ENCODE measurements around the gene NDNF.
A peak's percentile ranks its signal among the peaks of the same experiment; 100 is the strongest.

NDNF gene

GRCh38 chr4:121072224-121073003 lies at the start of gene NDNF:
Gene NDNF (minus strand): TSS chr4:121072535. CDS start chr4:121045837, 26,698 bp downstream.
- DNase-seq = peak; percentile 38

DNA sequence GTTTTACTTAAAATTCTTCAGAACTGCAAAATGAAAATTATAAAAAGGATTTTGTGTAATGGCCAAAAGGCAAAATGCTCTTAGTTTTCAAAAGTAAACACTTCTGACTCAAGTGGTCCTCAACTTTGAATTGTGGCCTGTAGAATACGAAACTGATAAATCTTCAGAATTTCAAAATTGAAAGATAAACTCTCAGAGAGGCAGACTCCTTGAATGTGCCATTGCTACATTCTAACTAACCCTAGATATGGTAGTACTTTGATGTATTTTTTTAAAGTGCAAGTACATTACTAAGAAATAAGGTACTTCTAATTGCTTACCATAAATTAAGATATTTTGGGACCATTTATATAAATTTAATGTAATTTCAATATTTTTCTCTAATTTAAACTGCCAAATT lies 47.4 kb upstream of the NDNF start:
- no peak for DNase-seq

DNA sequence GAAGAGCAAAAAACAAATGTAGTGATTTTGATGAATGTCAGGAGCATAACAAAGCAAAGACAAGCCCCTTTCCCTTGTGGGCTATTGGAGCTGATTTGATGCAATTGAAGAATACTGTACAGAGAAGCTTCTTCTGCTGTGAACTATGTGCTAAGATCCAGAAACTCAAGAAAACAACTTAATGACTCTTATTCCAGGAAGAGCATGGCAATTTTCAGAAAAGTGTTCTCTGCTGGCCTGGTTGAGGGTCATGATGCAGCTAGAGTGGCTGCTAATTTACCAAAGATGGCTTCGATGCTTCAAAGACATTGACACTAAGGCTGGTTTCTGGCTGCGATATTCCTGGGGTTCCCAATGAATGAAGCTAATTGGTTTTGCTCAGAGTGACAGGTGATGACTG lies 46.0 kb upstream of the NDNF start:
- no peak for DNase-seq

DNA sequence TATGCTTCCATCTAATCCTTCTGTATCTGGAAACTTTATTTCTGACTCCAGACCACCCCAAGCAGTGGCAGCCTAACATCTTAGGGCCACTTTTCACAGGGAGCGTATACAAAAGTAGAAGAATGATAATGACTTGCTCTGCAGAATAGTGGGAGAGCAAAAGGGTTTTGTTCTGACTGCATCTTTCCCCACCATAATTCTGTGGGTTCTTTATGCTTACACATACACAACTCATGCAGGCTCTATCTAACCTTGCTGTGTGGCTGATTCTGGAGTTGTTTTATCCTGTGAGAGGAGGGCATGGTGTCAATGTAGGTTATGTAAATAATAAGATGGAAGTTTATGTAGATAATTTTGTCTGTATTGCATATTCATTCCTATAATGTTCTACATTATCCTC lies 42.4 kb upstream of the NDNF start:
- no peak for DNase-seq

DNA sequence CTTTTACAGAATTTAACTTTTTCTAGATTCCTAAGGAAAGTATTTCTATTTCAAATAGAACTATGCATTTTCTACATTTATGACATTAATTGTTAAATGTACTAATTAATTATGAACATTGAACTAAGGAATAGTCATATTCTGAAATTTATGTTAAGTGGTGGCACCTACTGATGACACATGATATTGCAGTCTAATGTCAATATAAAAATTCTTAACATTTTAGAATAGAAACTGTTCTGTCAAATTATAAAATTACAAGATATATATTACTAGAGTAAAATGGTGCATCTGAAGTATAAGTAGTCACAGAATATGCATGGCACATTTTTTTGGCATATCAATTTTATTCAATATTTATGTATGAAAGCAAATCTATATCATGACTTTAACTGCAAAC lies 40.2 kb upstream of the NDNF start:
- DNase-seq = peak; percentile 7

DNA sequence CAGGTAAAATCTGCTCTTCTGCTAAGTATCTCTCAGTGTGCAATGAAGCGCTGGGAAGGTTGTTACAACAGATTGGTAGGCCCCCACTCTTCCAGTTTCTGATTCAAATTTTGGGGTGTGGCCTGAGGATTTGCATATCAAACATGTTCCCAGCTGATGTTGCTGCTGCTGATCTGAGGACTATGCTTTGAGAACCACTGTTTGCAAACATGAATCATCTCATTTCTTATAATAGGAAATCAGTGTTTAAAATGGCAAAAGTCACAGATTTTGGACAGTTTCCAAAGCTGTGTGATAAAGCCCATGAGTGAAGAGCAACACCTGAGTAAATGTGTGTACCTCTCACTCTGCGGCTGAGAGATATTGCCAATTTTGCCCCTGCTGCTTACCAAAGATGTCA lies 36.2 kb upstream of the NDNF start:
- no peak for DNase-seq

GRCh38 chr4:121107507-121107906 lies 35.2 kb upstream of the NDNF start:
- DNase-seq = no peak

DNA sequence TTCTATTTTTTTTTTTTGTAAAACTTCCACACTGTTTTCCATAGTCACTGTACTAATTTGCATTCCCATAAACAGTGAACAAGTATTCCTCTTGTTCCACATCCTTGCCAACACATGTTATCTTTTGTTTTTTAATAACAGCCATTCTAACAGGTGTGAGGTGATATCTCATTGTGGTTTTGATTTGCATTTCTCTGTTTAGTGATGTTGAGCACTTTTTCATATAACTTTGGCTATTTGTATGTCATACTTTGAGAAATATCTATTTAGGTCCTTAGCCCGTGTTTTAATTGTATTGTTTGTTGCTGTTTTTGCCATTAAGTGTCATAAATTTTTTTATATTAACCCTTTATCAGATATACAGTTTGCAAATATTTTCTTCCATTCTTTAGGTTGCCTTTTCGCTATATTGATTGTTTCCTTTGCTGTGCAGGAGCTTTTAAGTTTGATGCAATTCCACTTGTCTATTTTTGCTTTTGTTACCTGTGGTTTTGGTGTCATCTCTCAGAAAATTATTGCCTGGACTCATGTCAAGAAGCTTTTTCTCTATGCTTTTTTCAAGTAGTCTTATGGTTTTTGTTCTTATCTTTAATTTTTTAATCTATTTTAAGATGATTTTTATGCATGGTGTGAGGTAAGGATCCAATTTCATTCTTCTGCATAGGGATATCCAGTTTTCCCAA lies 27.9 kb upstream of the NDNF start:
- DNase-seq = no peak

- DNase-seq = no peak
These were observed 25.9 kb upstream of the NDNF start for GRCh38 chr4:121098266-121098665.

GRCh38 chr4:121096629-121097028 lies 24.3 kb upstream of the NDNF start:
- DNase-seq = peak; percentile 31

- no peak for DNase-seq
These were observed 23.9 kb upstream of the NDNF start for GRCh38 chr4:121096191-121096590.

GRCh38 chr4:121094297-121094966 lies 22.1 kb upstream of the NDNF start:
- DNase-seq = no peak

DNA sequence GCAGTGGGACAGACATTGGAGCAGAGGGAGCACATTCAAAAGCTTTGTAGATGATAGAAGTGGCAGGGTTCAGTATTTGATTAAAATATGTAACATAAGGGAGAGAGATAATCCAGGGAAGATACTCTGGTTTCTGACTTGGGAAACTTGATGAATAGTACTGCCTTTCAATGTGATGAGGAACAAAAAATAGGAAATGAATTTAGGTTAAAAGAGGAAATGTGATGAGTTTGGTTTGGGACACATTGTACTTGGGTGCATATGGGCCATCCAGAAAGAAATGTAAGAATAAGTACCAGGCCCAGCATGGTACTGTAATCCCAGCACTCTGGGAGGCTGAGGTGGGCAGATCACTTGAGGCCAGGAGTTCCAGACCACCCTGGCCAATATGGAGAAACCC lies 20.9 kb upstream of the NDNF start:
- no peak for DNase-seq

DNA sequence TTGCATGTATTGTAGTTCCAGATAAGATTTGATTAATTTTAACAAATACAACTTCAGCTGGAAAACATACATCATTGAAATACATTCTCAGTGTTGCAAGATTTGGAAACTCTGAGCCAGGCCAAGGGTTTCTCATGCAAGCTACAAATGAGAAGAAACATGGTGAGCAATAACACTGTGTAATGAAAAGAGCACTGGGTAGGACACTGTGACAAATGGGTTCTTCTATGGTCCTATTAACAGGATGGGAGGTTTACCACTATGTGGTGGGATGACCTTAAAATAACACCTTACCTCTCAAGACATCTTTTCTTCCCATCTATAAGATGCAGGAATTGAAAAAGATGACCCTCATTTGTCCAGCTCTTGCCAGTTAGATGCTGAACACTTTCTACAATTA lies 19.6 kb upstream of the NDNF start:
- no peak for DNase-seq

DNA sequence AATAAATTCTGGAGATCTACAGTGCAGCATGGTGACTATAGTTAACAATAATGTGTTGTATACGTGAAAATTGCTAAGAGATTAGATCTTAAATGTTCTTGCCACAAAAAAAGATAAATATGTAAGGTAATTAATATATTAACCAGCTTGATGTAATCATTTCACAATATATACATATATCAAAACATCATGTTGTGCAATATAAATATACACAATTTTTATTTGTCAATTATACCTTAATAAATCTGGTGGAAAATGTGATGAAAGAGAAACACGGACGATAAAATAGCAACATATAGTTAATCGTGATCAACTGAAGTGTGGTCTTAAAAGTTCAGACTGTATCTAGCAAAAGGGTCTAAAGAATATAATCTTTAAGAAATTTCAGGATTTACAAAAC lies 16.5 kb upstream of the NDNF start:
- DNase-seq = no peak

GRCh38 chr4:121079376-121079775 lies 7.0 kb upstream of the NDNF start:
- DNase-seq = no peak

- DNase-seq = no peak
These were observed 5.2 kb upstream of the NDNF start for GRCh38 chr4:121077496-121077895.

- DNase-seq = no peak
These were observed 4.1 kb upstream of the NDNF start for GRCh38 chr4:121076416-121076815.

- no peak for DNase-seq
These were observed 1.5 kb upstream of the NDNF start for GRCh38 chr4:121073672-121074381.

DNA sequence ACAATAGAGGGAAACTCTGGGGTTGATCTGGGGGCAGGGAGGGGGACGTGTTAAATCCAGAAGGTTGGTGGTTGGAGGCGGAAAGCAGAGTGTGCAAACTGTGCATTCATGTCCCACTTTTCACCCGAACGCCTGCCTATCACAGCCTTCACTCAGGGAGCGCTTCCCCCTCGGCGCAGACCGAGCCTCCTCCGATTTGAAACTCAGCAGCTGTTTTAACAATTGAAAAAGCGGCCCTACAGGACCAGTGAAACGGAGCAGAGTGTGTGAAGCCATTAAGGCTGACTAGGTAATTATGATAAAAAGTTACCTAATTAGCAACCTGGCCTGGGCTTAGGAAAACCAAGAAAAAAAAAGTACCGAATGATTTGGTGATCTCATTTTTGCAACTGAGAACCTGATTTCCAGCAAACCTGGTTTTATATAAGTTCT lies 685 bp upstream of the NDNF start:
- no peak for DNase-seq

DNA sequence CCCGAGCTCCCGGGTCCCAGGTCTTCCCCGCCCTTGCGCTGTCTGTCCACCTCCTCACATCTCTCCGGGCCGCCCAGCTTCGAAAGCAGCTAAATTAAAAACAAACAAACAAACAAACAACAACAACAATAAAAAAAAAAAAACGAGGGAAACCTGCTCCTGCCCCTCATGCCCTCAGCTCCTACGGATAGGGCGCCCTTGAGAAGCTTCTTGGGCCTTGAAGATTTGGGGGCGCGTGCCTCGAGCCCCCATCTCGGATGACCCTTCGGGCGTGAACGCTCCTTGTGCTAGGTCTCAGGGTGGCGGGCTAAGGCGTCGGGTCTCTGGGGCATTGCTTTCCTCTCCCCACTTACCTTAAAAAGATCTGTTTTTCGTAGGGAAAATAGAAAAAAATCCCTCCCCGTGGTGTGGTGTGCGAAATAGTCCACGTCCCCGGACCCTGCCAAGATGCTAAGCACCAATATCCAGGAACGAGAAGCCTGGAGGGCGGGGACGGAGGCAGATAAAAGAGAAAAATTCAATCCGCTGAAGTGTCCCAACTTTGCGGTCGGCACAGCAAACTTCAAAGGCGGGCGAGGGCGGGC lies 603 bp downstream of the NDNF start:
- no peak for DNase-seq

- peak; percentile 17 for DNase-seq
These were observed 1.4 kb downstream of the NDNF start for GRCh38 chr4:121070696-121071639.
